Amniotic stem cell (primary cell): ENCODE data around the gene KIR3DL3.
"Not testable (repeated sequence)": the region's sequence is repeated elsewhere in the genome, so short reads cannot be mapped to it uniquely, and the experiment has no call there.

Experiments
- DNase-seq: peaks from one replicate; lab custom pipeline; 2025; lab: John Stamatoyannopoulos, UW

Gene KIR3DL3

DNA sequence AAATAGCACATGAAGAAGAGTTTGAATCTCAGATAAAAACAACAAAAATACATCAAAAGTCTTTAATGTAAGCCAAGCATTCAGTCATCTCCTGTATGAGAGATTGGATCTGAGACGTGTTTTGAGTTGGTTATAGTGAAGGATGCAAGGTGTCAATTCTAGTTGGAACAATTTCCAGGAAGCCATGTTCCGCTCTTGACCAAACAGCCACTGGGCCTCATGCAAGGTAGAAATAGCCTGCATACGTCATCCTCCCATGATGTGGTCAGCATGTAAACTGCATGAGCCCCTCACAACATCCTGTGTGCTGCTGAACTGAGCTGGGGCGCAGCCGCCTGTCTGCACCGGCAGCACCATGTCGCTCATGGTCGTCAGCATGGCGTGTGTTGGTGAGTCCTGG lies at the start of gene KIR3DL3:
KIR3DL3 (plus strand) TSS at position 301 of the 400 bp plus-strand sequence; CDS start at position 356, 55 bp downstream.
- DNase-seq: no peak

DNA sequence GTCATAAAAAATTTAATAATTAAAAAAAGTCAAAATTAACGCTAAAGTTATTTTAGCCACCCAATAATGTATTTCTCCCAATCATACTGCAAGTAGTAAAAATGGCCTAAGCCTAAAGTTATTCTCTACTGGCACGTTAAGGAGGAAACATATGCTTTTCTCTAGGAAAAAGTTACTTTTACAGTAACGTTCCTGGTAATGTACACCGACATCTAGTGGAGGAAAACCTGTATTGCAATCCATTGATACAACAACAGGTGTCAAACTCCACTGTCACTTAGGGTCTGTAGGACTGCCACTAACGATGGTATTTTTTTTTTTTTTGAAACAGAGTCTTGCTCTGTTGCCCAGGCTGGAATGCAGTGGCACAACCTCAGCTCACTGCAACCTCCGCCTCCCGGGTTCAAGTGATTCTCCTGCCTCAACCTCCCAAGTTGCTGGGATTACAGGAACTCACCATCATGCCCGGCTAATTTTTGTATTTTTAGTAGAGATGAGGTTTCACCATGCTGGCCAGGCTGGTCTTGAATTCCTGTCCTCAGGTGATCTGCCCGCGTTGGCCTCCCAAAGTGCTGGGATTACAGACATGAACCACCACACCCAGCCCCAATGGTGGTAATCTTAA lies 47.9 kb upstream of the KIR3DL3 start:
- not testable (repeated sequence) for DNase-seq

GRCh38 chr19:54677217-54677616 lies 47.0 kb upstream of the KIR3DL3 start:
- DNase-seq: no peak

DNA sequence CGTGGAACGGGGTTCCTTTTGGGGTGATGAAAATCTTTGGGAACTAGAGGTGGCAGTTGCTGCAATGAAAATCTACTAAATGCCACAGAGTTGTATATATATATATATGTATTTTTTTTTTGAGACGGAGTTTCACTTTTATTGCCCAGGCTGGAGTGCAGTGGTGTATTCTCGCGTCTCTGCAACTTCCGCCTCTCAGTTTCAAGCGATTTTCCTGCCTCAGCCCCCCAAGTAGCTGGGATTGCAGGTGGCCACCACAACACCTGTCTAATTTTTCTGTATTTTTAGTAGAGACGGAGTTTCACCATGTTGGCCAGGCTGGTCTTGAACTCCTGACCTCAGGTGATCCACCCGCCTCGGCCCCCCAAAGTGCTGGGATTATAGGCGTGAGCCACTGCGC lies 42.6 kb upstream of the KIR3DL3 start:
- DNase-seq: not testable (repeated sequence)

DNA sequence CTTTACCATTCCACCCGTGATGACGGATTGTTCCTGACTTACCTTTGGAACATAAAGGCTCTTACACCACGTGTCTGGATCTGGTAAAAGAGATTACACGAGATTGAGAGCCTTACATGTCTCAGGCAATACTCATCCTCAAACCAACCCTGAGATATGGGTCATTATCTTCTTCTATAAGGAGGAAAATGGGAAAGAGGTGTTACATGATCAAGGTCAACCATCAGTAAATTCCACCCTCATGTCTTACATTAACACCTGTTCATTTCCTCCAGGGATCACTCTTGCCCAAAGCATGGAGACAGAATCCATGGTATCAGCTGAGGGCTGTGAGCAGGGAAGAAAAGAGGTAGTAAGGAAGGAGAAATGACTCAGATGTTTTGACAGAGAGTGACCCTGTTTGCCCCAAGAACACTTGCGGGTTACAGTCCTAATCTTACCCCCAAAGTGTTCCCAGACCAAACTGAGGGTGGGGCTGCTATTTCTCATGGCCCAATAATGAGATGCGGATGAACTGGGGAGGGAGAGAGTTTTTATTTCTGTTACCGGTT lies 41.9 kb upstream of the KIR3DL3 start:
- DNase-seq: no peak

DNA sequence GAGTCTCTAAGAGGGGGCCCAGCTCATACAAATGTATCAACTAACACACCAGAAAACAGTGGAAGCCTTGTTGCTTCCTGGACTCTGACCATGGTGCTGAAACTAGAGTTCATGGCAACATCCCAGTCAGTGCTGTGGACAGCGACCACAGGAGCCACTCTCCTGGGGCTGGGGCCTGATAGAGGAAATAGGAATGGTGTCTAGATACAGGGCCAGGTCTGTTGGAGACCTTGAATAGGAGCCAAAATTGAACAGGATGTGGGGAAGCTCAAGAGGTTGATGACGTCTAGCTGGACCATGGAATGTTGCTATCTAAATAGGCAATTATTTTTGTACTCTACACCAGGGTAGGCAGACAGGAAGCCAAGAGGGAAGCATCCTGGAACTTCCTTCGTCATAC lies 39.7 kb upstream of the KIR3DL3 start:
- no peak for DNase-seq

DNA sequence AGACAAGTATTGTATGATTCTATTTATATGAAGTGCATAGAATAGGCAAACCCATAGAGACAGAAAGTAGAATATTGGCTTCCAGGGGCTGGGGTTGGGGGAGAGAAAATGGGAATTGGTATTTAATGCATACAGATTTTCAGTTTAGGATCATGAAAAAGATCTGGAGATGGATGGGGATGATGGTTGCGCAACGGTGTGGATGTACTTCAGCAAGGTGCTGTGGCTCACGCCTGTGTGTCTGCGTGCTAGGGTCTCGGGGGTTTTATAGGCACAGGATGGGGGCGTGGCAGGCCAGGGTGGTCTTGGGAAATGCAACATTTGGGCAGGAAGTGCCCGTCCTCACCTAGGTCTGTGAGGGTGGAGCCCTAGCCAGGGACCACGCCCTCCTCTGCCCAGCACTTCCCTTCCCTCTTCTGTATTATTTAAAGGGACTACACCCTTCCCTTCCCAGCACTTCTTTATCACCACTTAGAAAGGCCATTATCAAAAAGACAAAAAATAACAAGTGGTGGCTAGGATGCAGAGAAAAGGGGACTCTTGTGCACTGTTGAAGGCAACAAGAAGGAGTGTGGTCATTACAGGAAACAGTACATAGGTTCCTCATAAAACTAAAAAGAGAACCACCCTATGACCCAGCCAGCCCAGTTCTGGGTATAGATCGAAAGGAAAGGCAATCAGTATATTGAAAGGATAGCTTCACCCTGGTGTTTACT lies 32.5 kb upstream of the KIR3DL3 start:
- no peak for DNase-seq

- DNase-seq: no peak
Measured at GRCh38 chr19:54692298-54692615, 32.0 kb upstream of the KIR3DL3 start.

GRCh38 chr19:54694648-54695047 lies 29.6 kb upstream of the KIR3DL3 start:
- DNase-seq: no peak

DNA sequence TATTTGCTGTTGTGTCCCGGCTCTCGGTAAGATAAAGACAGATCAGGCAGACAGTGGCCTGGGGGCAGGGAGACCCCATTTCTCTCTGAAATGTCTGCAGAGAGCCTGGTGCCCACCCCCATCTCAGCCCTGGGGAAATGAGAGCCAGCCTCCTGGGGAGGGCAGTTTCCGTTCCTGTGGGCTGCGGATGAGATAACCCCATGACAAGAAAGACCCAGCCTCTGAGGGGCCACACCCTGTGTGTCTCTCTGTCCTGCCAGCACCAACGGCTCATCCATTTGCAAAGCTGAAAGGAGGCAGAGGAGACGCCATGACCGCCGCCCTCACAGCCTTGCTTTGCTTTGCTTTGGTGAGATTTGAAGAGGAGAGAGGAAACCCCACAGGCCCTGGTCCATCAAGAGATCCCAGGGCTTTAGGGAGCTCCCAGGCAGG lies 28.1 kb upstream of the KIR3DL3 start:
- no peak for DNase-seq

DNA sequence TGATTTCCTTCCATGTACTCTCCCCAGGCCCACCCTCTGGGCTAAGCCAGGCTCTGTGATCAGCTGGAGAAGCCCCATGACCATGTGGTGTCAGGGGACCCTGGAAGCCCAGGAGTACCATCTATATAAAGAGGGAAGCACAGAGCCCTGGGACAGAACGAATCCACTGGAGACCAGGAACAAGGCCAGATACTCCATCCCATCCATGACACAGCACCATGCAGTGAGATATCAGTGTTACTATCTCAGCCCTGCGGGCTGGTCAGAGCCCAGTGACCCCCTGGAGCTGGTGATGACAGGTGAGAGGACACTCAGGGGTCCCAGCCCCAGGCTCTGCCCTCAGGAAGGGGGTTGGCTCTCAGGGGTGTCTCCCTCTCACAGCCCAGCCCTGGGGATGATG lies 27.5 kb upstream of the KIR3DL3 start:
- DNase-seq: no peak

DNA sequence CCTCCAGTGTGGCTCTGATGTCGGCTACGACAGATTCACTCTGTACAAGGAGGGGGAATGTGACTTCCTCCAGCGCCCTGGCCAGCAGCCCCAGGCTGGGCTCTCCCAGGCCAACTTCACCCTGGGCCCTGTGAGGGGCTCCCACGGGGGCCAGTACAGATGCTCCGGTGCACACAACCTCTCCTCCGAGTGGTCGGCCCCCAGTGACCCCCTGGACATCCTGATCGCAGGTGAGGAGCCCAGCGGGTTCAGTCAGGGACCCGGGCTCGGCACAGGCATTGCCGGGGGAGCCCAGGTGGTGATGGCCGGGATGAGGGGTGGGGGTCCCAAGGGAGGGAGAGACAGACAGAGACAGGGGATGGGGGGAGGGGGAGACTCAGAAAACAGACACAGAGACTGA lies 26.5 kb upstream of the KIR3DL3 start:
- not testable (repeated sequence) for DNase-seq

DNA sequence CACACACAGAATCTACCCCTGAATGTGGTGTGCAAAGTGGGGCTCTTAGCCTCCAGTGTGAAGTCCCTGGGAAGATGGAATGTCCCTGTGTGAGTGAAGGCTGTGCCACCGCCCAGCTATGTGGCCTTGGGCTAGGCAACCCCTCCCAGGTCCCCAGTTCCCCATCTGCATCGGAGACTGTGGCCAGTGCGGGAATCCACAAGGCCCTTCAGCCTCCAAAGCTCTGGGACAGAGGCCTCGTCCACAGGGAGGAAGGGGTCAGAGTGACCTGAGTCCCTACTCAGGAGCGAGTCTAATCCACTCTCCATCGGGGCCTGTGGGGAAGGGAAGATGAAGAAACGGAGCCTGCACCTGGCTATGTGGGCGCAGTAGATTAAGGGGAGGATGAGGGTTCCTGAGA lies 19.3 kb upstream of the KIR3DL3 start:
- no peak for DNase-seq

- no peak for DNase-seq
Measured at GRCh38 chr19:54707962-54708361, 16.3 kb upstream of the KIR3DL3 start.

DNA sequence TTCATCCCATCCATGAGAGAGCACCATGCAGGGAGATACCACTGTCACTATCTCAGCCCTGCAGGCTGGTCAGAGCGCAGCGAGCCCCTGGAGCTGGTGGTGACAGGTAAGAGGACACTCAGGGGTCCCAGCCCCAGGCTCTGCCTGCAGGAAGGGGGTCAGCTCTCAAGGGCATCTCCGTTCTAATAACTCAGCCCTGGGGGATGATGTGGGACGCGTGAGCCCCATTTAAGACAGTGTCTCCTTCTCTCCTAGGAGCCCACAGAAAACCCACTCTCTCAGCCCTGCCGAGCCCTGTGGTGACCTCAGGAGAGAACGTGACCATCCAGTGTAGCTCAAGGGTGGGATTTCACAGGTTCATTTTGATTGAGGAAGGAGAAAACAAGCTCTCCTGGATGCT lies 15.5 kb upstream of the KIR3DL3 start:
- DNase-seq: no peak

DNA sequence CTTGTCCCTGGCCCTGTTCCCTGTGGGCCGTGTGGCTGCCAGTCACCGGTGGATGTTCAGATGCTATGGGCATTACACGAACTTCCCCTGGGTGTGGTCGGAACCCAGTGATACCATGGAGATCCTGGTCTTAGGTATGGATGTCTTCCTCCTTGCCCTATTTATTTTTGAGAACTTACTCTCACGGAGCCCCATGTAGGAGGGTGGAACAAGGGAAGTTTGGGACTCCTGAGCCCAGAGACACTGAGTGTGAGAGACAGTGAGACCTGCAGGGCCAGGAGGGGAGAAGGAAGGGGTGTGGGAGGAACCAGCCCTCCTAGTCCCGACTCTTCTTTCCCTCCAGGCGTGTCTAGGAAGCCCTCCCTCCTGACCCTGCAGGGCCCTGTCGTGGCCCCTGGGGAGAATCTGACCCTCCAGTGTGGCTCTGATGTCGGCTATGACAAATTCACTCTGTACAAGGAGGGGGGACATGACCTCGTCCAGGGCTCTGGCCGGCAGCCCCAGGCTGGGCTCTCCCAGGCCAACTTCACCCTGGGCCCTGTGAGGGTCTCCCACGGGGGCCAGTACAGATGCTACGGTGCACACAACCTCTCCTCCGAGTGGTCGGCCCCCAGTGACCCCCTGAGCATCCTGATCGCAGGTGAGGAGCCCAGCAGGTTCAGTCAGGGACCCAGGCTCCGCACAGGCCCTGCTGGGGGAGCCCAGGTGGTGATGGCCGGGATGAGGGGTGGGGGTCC lies 14.9 kb upstream of the KIR3DL3 start:
- no peak for DNase-seq

DNA sequence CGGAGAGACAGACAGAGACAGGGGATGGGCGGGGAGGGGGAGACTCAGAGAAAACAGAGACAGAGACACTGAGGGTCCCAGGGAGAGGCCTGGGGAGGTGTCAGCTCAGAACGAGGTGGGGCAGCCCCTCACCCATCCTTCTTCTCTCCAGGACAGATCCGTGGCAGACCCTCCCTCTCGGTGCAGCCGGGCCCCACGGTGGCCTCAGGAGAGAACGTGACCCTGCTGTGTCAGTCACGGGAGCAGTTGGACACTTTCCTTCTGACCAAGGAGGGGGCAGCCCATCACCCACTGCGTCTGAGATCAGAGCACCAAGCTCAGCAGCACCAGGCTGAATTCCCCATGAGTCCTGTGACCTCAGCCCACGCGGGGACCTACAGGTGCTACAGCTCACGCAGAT lies 14.3 kb upstream of the KIR3DL3 start:
- not testable (repeated sequence) for DNase-seq

DNA sequence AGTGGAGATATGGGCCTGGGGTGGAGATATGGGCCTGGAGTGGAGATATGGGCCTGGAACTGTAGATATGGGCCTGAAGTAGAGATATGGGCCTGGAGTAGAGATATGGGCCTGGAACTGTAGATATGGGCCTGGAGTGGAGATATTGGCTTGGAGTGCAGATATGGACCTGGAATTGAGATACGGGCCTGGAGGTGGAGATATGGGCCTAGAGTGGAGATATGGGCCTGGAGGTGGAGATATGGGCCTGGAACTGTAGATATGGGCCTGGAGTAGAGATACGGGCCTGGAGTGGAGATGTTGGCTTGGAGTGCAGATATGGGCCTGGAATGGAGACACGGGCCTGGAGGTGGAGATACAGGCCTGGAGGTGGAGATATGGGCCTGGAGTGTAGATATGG lies 402 bp downstream of the KIR3DL3 start:
- no peak for DNase-seq

GRCh38 chr19:54725321-54725720 lies 1.1 kb downstream of the KIR3DL3 start:
- no peak for DNase-seq

- DNase-seq: no peak
Measured at GRCh38 chr19:54727562-54727961, 3.3 kb downstream of the KIR3DL3 start.

- DNase-seq: no peak
Measured at GRCh38 chr19:54728167-54728566, 3.9 kb downstream of the KIR3DL3 start.

DNA sequence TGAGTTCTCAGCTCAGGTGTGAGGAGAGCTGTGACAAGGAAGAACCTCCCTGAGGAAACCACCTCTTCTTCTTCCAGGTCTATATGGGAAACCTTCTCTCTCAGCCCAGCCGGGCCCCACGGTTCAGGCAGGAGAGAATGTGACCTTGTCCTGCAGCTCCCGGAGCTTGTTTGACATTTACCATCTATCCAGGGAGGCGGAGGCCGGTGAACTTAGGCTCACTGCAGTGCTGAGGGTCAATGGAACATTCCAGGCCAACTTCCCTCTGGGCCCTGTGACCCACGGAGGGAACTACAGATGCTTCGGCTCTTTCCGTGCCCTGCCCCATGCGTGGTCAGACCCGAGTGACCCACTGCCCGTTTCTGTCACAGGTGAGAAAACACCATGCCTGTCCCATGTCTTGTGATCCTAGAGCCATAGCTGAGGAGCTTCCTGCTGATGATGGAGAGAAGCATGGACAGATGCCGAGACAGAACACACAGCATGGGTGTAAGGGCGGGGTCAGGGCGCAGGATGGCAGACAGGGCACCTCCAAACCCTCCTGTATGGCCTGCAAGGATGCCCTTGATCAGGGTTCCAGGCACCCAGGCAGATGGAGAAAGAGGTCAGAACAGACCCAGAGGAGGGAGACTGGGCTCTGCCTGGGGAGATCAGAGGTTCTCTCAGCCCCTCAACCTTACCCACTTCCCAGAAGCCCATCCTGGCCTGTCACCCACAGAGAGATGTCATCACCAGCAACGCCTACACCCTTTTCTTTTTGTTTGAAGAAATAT lies 5.4 kb downstream of the KIR3DL3 start:
- DNase-seq: no peak
